ENCODE results near the gene PTDSS2.

GRCh38 chr11:507727-508515 lies 57.8 kb downstream of the PTDSS2 start:
- no peak for TF ChIP-seq POLR2A (IDR thresholded peaks at IDR 0.05)
- TF ChIP-seq CTCF (IDR thresholded peaks at IDR 0.05 in 8 of 11, conservative IDR thresholded peaks at IDR 0.05 in 3 of 11) = no peak
